Caki2 (cell line): ENCODE data around the gene C2CD5. TPM values are rescaled to one million over a fixed set of nuclear protein-coding genes. Genes with fewer than 3 reads are reported as not detected.

Experiments used
- DNase-seq: peaks from one replicate; pipeline ENCODE4 v3.0.0-alpha.2; 2015; ENCODE audit warnings: low read depth
- in situ Hi-C: cut with HindIII; loops from 2 replicates; pipeline ENCODE4 v1.10.0; 2016; ENCODE audit warnings: low sequenced_read_pairs, low pct_unique_long_range_greater_than_20kb, mixed read lengths
- total RNA-seq: library from RNA; depleted of rRNA; stranded (reverse); fragments of >200 nt; shearing (Covaris generic); gene quantifications from 2 replicates; pipeline ENCODE4 v1.2.3, GENCODE V29; 2014; ENCODE audit warnings: low replicate concordance; rRNA removed

The C2CD5 gene
- total RNA-seq, 1 experiment from 2014 or later = 11.7 TPM

DNA sequence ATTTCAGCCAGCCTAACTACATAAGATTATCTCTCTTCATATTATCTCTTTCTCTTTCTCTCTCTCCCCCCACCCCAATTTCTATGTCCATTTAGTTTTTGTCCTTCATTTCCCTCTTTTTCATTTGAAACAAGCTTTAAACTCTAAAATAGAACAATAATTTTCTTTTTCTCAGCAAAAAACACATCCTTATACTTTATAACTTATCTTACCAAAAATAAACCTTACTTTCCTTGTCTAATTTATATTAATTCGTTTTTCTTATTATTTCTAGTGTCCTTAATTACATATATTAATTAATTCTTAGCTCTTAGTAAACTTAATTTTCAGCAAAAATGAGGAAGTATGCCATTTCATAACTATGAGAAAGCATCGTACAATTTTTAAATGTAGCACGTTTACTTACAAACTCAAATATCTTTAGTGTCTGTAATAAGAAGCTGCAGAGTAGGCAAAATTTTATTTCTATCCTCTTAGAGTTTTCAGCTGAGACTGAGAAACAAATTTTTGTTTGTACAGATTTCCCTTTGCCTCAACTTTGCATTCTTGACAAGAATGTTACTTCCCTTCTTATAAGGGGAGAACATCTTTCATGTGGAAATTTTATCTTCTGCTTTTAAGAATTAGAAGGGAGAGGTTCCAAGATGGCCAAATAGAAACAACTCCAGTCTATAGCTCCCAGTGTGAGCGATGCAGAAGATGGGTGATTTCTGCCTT lies 144.7 kb downstream of the C2CD5 start:
- DNase-seq = no peak
- in situ Hi-C loops = no loop called here

Other genes with a start within 250 kb of the C2CD5 start
- not detected in 2 replicates for gene ST8SIA1, start 209.8 kb downstream of the C2CD5 start, total RNA-seq
- gene ETNK1, start 80.6 kb upstream of the C2CD5 start, total RNA-seq = 7.3 and 7.7 TPM in 2 replicates